NCI-H524 treated with DMSO at 0.1 percent for 48 hours (cell line): ENCODE results near the gene PLCD4.

Experiments used
- DNase-seq: peaks from one replicate; lab custom pipeline; 2025; lab: John Stamatoyannopoulos, UW

The PLCD4 gene

DNA sequence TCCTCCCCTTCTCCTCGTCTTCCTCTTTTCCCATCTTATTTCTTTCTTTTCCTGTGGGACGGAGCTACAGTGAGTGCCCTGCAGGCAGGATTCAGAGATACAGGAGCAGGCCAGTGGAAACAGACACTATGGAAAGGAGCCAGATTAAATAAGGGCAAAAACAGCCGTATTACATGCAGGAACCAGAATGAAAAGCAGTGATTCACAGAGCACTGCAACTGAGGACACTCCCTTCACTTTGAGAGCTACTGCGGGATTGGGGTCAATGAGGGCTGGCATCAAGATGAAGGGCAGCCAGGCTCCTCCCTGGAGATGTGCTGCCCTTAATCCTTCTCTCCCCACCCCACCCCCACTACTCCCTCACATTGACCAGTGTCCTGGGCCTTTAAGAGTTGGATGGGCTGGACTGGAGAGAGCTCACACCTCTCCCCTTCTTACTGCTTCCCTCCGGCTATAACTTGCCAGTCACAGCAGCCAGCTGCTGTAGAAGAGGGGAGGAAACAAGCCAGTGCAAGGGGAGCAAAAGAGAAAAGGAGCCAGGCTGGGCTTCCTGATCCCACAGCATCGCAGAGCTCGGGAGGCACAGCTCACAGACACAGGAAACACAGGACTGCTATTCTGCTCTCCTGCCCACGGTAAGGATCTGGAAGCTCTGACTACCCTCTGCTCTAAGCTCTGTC is at the start of gene PLCD4:
TSS of gene PLCD4 (plus strand) at position 464 of the 680 bp plus-strand sequence. CDS start 7,841 bp downstream, outside the sequence.
- DNase-seq = no peak

DNA sequence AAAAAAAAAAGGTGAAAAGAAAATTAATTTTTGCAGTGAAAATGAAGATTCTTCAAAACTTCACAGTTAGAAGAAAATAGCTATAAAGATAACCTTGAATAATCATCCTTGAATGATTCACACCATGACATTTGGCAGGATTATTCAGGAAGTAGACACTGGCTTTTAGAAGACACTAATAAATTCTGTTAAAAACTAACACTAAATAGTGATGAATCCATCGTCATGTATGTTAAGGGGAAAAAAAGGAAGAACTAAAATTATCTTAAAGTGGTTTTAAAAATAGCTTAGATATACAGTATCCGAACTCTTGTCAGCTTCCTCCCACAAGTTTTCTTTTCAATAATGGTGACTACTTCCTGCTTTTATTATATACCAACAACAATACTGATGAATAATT is 49.8 kb upstream of the PLCD4 start:
- no peak for DNase-seq

DNA sequence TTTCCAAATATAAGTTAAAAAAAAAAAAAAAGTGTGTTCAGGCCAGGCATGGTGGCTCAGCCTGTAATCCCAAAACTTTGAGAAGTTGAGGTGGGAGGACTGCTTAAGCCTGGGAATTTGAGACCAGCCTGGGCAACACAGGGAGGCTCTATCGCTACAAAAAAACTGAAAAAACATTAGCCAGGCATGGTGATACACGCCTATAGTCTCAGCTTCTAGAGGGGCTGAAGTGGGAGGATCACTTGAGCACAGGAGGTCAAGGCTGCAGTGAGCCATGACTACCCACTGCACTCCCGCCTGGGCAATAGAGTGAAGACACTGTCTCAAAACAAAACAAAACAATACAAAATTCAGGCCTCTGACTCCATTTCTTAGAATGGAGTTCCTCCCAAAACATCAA is 48.7 kb upstream of the PLCD4 start:
- DNase-seq = no peak

DNA sequence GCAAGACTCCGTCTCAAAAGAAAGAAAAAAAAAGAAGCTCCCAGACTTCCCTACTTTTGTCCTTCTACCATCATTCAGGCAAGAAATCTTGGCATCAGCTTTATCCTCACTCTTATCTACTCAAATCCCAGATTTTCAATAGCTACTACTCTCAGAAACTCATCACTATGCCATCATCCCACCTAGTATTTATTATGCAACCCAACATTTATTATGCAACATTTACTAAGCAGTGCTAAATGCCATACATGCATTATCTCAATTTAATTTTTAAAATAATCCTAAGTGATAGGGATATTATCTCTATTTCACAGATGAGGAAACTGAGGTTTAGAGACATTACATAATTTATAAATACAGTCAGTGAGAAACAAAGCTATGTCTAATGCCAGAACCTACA is 43.6 kb upstream of the PLCD4 start:
- DNase-seq = no peak

DNA sequence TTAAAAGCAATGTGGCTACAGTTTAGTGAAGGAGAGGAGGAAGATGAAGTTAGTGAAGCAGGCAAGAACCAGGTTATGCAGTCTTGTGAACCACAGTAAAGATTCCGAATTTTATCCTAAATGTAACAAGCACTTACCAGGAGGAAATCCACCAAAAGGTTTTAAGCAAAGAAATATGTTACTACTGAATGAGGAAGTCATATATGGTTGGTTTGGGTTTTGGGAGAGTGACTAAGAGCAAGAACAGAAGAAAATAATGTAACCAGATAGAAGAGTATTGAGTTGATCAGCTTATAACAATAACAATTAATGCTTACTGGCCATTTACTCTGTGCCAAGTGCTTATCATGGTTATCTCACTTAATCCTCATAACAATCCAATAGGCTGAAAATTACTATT is 41.4 kb upstream of the PLCD4 start:
- no peak for DNase-seq

DNA sequence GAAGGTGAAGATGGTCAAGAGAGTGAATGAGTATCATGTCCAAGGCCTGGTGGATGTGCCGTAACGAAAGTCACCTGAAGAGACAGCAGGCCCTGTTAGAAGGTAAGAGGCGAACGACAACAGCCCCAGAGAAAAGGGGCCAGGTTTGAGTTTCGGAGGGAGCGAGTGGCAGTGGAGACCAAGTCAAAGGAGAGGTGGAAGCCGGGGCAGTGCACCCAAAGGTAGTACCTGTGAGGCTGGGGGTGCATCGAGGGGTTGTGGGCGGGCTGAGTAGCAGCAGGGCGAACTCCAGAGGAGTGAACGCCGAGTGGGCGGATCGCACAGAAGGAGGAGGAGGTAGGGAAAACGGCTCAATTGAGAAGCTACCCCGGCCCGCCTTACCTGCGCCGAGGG is 39.9 kb upstream of the PLCD4 start:
- no peak for DNase-seq

DNA sequence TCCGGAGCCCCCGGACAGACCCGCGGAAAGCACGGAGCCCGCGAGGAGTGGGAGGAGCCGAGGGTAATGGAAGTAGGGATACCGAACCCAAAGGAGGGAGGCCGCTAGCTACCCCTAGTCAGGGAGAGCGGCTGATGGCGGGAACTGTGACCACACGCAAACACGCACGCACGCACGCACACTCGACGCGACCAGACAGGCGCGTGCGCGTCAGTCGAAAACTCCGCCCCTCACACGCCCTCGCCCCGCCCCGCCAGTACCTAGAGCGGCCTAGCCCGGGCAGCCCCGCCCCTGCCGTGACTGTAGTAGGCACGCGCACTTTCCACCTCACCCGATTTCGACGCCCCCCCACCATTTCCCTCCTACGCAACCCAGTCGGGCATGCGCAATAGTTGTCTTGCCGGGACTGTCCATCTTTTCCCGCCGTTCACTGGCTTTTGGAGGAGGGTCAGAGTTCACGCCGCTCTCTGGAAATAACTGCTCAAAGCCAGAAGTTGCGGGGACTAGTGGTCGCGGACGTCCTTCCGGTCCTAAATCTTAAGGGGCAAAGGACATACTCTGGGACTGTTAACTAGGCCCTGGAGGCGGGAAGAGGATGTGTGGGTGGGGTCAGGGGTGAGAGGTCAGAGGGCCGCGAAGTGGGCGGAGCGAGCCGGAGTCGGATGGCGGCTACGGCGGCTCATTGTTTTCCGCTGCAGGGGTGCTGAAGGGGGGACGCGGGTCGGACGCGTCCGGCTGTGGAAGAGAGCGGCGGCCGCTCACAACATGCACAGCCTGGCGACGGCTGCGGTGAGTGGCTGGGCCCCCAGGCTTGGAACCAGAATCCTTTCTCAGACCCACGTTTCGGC is 39.3 kb upstream of the PLCD4 start, which contains the start of the genes CNOT9 and USP37:
TSS of gene CNOT9 (plus strand) at position 650 of the 848 bp plus-strand sequence. CDS start at position 766, 116 bp downstream.
TSS of gene USP37 (minus strand) at position 162 of the 848 bp plus-strand sequence. CDS start 9,698 bp downstream, outside the sequence.
- peak; percentile 80 for DNase-seq

DNA sequence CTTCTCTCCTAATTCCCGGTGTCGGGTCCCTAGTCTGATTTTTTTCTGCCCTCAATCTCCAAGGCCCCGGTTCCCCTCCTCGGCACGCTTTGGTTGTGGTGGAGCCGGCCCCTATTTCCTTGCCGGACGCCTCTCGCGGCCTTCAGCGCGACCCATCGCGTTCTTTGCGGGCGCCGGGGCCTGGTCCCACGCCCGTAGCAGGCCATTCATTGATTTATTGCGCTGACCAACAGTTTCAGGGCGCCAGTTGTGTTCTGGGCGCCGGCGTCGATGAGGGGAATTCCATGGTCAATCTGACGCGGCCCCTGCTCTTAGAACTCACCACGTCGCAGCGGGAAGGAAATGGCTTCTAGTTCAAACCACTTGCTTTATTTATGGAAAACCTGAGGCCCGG is 38.7 kb upstream of the PLCD4 start:
- DNase-seq = no peak

DNA sequence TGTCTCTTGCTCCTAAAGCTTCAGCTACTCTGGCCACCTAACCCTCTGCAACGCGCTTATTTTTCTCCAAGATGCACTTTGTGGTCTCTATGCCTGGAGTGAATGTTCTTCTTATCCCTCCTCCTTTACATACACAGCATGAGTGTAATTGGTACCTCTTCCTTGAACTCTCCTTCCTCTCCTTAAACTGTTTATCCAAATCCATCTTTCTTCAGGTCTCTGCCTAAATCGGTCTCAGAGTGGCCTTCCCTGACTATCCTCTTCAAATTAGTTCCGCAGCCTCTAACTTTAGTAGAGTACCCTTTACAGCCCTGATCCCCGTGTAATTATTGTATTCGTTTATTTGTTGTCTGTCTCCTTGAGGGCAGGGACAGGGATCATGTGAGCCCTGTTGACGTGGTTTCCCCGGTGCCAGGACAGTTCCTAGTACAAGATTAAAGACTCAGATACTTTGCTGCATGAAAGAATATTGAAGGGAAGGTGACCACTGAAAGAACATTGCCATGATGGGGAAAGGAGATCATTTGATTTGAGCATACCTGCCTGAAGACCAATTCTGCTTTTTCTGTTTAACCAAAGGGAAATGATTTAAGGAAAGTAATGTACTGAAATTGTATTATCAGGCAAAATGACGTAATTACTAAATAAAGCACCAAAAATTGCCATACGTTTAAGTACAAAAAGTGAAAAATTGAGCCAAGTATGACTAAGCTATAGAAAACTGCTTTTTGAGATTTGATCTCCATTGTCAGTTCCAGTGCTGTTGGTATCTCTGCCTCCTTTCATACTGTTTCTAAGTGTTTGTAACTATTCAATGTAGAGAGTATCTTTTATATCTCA is 37.8 kb upstream of the PLCD4 start:
- no peak for DNase-seq

DNA sequence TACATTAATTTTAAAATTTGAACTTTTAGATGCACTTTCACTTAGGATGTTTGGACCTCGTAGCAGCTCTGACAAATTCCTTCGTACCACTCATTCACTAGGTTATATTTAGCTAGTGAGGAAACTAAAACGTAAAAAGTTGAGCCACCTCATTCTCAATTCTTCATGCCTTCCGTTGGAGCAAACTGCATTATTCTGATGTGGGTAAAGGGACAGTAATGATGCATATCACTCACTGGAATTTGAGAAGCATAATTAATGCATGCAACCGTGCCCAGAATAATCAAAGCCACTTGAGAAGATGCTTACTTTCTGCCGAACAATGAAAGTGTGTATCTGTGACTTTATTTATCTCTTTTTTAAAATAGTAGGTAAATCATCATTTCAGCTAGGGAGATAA is 36.8 kb upstream of the PLCD4 start:
- DNase-seq = no peak

DNA sequence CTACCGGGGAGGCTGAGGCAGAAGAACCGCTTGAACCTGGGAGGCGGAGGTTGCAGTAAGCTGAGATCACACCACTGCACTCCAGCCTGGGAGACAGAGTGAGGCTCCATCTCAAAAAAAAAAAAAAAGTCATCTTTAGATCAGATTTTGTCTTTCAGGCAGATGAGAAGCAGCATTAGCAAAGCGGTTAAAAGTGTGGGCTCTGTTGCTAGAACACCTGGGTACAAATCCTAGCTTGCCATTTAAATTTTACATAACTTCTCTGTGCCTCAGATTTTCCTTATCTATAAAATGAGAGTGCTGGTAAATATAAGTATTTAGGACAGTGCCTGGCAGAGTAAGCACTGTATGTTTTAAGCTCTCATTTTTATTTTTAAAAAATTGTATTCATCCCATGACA is 30.8 kb upstream of the PLCD4 start:
- no peak for DNase-seq

DNA sequence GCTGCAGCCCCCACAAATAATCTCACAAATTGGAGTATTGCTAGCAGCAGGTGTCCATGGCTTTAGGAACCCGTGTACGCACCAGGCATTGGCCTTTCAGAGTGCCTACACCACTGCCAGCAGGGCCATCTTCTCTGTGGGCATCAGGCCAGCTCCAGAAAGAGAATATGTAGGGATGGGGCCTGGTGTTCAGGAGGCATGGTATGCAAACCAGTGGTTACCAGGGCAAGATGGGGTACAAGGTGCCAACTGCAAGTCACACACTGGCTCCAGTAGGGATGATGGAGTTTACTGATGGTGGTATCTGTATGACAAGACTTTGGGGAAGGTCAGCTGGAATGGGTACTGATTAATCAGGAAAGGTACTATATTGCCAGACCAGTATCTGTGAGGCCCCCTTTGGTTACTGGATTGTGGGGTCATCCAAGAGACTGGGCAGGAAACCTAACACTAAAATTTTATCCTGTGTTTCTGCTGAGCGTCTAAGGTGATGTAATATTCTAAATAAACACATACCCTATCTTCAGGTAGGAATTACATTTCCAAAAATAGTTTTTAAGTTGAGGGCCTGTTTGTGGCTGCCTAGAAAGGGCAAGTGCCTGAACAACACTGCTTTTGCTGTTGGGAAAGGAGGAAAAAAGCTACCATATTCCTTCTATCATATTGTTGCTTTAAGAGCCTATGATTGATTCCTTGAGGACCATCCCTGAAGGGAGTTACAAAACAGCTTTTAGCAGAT is 30.0 kb upstream of the PLCD4 start:
- no peak for DNase-seq

DNA sequence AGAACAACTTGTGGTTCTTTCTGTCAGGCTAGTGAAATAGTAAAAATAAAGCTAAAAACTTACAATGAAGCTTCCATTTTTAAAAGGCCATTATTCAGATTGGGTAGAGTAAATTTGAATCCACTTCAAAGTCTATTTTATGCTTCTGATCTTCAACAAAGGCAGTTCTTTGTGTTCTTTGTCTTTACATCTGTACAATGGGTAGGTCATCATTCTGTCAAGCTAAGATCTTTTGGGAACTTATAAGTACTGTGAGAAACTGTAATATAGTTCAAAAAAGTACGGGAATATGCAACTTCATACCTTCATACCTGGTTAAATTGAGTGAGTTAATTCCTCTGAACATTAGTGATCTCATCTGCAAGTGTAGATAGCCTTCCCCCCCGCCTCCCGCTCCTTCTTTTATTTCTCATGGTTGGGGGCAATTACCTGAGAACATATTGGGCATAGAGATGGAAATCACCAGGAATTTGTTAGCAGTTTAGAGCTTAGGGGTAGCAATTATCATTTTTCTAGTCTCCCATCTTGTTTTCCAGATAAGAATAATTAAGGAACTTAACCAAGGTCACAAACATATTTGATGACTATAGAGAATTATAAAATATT is 29.3 kb upstream of the PLCD4 start:
- DNase-seq = no peak

DNA sequence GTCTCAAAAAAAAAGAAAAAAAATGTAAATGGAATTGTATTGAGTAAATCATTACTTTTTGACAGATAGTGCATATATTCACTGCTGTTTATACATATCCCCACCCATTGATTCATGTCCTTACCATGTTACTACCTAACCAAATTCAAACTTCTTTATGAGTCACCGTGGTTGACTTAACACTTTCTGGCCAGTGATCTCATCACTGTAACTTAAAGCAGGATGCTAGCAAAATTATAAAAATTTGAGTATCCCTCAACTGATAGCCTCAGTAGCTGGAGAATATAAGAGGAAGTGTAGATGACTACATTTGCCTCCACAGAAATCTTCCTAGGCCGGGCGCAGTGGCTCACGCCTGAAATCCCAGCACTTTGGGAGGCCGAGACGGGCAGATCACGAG is 25.6 kb upstream of the PLCD4 start:
- no peak for DNase-seq

DNA sequence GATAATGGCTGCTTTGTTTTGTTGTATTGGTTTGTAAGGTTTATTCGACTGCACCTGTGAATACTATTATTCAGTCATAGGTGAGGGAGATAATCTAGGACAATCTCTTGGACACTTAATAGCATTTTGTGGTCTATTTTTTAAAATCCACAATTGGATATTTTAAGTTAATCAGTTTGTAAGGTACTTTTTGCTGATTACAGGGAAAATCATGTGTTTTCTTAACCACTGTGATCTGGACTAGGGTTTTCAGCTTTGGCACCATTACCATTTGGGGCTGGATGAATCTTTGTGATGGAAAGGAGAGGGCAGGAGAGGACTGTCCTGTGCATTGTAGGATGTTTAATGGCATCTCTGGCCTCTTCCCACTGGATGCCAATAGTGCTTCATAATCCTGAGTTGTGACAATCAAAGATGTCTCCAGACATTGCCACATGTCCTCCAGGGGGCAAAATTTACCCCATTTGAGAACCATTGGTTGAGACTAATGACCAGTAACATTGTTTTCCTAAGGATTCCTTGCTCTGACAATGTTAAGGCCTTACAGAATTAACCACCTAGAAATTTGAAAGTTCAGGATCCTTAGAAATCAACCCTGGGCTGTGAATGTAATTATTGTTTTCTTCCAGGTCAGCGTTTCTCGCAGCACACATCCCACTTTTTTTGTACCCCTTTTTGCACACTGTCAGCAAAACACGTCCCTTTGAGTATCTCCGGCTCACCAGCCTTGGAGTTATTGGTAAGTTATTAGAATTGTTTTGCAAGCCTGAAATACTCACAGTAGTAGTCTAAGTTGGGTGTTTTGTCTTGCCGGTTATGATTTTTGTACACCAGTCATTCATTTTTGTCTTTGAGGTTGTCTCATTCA is 23.5 kb upstream of the PLCD4 start:
- DNase-seq = no peak

DNA sequence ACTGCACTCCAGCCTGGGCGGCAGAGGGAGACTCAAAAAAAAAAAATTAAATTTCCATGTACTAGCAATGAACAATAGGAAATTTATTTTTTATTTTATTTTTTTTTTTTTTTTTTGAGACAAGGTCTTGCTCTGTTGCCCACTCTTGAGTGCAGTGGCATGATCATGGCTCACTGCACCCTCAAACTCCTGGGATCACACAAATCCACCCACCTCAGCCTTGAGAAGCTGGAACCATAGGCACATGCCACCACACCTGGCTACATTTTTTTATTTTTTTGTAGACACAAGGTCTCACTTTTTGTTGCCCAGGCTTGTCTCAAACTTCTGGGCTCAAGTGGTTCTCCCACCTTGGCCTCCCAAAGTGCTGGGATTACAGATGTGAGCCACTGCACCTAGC is 22.2 kb upstream of the PLCD4 start:
- no peak for DNase-seq

DNA sequence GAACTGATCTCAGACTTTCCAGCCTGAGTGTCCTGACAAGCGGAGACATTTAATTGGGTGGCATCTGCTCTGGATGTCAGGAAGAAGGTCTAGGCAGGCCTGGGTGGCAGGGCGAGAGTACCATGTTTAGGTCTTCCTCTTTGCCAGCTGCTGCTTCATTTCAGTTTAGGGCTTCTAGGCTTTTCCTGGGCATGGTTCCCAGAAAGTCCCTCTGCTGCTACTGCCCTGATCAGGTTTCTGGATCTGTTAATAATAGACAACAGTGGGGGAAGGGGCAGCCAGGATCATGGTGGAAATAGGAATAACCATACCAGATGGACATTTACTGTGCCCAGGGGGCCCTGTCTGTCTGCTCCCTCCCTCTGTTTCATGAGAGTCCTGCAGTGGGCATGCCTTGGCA is 2.3 kb upstream of the PLCD4 start:
- peak; percentile 72 for DNase-seq

DNA sequence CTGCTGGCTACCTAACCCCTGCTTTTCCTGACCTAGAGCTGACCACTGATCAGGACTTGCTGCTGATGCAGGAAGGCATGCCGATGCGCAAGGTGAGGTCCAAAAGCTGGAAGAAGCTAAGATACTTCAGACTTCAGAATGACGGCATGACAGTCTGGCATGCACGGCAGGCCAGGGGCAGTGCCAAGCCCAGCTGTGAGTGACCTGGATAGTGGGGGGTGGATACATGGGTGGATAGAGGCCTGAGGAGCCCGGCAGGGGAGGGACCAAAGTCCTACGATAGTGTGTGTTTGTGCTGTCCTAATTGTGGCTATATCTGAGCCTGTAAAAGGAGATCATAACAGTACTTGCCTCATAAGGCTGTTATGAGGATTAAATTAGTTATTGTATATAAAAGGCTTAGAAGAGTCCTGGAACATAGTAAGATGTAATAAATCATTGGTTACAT is 8.2 kb downstream of the PLCD4 start:
- DNase-seq = no peak

DNA sequence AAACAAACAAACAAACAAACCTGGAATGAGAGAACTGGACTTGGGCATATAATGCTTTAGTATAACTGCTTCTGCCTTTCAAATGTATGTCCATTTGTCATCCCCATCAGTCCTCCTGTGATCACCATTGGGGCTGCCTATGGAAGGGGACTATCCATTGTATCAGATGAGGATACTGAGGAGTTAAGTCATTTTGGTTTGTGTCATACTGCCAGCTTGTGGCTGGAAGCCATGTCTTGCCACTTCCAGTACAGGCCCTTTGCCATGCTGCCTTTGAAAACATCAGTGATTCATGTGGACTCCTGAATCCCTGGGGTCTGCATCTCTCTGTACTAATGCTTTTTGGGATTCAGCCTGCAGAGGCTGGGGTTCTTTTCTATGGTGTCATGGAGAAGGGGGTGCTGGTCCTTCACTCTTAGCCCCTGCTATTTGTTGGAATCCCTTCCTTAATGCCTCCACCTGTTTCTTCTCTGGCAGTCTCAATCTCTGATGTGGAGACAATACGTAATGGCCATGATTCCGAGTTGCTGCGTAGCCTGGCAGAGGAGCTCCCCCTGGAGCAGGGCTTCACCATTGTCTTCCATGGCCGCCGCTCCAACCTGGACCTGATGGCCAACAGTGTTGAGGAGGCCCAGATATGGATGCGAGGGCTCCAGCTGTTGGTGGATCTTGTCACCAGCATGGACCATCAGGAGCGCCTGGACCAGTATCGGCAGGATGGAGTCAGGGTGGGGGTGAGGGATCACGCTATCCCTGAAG is 10.6 kb downstream of the PLCD4 start:
- no peak for DNase-seq
